Prostate gland (tissue), 2 donors: Measurements from ENCODE around the gene CNBD2.

Experiments used
- POLR2A ChIP-seq: fragments of 450-650 bp; IDR thresholded peaks from one replicate; pipeline ENCODE4 v1.6.1; 2016; ENCODE audit warnings: antibody characterized with exemption, mild to moderate bottlenecking
- POLR2AphosphoS5 ChIP-seq: sonication (generic); formaldehyde crosslinking; IDR thresholded peaks from one replicate; pipeline ENCODE4 v1.6.1; 2017; ENCODE audit warnings: antibody characterized with exemption
- TF ChIP-seq, protein P1 (sequence below), 4 experiments: fragments of 200-600 bp in 2 of 4; fragments of 450-650 bp in 2 of 4; sonication (generic) in 2 of 4; IDR thresholded peaks; 1 replicate in 3 of 4; 2 replicates in 1 of 4; pipeline ENCODE4 v1.5.1; 2016 to 2019; ENCODE audit warnings: antibody characterized with exemption in 4 of 4, mild to moderate bottlenecking in 2 of 4, moderate library complexity in 2 of 4

DNA sequence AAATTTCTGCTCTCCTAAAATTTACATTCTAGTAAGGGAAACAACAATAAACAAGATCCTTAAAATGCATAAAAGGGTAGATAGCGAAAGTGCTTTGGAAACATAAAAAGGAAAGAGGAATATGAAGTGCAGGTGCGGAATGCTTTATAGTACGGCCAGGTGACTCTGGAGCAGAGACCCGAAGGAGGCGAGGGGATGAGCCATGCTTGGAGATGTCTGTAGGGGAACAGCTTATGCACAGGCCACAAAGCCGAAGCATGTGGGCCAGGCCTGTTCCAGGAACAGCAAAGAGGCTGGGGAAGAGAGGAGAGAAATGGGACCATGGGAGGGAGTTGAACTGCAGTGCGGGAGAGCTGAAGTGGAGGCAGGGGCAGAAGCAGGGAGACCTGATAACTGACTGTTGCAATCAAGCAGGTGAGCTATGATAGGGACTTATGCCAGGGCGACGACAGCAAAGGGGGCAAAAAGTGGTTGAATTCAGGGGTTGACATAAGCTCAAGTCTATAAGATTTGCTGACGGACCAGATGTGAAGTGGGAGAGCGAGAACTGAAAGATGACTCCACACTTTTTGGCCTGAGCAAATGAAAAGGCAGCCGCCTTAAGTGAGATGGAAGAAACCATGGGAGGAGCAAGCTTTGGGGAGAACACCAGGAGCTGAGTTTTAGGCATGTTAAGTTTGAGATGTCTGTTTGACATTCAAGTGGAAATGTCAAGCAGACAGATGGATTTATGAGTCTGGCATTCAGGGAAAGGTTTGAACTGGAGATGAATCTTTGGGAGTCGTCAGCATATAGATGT, 83.1 kb downstream of the CNBD2 start:
- TF ChIP-seq POLR2A = no peak
- TF ChIP-seq, protein P1, sequence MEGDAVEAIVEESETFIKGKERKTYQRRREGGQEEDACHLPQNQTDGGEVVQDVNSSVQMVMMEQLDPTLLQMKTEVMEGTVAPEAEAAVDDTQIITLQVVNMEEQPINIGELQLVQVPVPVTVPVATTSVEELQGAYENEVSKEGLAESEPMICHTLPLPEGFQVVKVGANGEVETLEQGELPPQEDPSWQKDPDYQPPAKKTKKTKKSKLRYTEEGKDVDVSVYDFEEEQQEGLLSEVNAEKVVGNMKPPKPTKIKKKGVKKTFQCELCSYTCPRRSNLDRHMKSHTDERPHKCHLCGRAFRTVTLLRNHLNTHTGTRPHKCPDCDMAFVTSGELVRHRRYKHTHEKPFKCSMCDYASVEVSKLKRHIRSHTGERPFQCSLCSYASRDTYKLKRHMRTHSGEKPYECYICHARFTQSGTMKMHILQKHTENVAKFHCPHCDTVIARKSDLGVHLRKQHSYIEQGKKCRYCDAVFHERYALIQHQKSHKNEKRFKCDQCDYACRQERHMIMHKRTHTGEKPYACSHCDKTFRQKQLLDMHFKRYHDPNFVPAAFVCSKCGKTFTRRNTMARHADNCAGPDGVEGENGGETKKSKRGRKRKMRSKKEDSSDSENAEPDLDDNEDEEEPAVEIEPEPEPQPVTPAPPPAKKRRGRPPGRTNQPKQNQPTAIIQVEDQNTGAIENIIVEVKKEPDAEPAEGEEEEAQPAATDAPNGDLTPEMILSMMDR (IDR thresholded peaks at IDR 0.05) = no peak
- no peak for TF ChIP-seq POLR2AphosphoS5
